Stimulated activated CD8-positive, alpha-beta memory T cell treated with anti-CD3 and anti-CD28 coated beads, Interleukin-4, amount 100 ng/mL, for 48 hours (primary cell): Measurements from ENCODE around the gene ZDHHC12.

ENCODE experiments used
- DNase-seq: peaks from one replicate; pipeline ENCODE4 v3.0.0-alpha.2; 2020

ZDHHC12 gene, protein sequence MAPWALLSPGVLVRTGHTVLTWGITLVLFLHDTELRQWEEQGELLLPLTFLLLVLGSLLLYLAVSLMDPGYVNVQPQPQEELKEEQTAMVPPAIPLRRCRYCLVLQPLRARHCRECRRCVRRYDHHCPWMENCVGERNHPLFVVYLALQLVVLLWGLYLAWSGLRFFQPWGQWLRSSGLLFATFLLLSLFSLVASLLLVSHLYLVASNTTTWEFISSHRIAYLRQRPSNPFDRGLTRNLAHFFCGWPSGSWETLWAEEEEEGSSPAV

DNA sequence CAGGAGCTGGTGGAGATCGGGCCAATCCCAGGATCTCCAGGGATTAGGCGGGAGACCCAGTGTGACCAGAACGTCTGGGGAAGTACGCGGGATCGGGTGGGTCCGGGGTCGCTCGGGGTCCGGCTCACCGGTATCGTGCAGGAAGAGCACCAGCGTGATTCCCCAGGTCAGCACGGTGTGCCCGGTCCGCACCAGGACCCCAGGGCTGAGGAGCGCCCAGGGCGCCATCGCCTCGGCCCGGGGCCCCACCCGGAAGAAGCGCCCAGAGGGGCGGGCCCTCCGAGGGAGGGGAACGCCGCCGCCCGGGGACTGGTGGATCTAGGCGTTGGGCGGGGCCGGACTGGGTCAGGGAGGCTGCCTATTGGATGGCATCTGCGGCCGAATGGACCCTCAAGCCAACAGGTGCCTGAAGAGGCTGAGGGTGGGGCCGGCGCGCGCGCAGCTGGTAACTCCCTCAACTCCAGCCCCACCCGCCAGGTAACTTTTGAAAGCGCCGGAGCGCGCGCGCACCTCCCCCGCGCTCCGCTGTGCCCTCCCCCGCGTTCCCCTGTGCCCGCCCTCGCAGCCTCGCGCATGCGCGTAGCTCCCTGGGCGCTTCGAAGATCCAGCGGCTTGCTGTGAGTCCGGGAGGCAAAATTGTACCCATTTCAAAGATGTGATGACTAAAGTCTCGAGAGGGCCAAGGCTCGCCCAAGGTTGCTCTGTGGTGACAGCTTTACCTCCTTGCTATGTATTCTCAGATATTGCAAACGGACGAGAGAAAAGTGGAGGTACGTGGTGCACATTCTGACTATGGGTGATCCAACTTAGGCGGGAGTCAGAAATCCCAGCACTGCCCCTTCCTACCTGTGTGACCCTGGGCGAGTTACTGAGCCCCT, at the start of gene ZDHHC12:
Gene ZDHHC12, minus strand, starts transcription at position 262 of the 878 bp plus-strand sequence. Its CDS starts 34 bp downstream, at position 228.
- DNase-seq: peak; percentile 99

DNA sequence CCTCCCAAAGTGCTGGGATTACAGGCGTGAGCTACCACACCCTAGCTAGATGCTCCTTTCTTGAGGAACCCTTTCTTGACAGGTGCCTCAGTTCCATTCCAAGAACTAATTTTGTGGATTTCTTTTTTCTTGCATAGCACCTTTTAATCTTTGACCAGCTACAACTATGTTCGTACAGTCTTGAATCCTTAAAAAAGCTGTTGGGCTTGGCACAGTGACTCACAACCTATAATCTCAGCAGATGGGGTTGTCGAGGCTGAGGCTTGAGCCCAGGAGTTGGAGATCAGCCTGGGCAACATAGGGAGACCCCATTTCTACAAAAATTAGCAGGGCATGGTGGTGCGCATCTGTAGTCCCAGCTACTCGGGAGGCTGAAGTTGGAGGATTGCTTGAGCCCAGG, 49.1 kb upstream of the ZDHHC12 start:
- DNase-seq: no peak

DNA sequence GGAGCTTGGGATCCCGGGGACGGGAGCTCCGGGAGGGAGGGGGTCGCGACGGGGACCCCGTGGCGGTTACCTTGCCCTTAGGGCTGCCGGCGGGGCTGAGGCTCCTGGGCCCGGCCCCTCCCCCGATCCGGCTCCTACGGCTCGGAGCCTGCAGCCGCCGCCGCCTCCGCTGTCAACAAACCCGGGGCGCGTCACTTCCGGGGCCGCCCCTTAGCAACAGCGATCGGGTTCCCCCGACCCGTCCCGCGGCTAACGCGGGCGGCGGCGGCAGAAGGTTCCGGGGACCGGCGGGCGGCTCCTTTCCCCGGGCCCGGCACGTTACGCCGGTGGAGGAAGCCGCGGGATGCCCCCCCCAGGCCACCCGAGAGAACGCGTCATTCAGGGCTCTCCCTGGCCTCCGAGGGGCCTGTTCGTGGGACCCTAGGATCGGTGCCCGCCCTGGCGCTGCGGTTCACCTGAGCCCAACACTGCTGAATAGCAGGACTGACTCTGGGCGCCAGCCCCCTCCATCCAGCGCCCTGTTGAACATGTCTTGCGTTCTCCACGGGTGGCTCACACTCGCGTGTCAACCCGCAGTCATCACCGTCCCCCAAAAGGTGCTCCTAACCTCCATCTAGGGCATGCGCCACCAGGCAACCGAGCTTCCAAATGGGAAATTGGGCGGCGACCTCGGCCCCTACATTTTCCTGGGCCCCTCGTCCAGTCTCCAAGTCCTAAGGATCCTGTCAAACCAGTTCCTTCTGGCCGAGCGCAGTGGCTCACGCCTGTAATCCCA, 48.0 kb upstream of the ZDHHC12 start, which contains the start of gene ZER1:
Gene ZER1, minus strand, starts transcription at position 183 of the 775 bp plus-strand sequence. CDS start 16,362 bp downstream, outside the sequence.
- peak; percentile 97 for DNase-seq

DNA sequence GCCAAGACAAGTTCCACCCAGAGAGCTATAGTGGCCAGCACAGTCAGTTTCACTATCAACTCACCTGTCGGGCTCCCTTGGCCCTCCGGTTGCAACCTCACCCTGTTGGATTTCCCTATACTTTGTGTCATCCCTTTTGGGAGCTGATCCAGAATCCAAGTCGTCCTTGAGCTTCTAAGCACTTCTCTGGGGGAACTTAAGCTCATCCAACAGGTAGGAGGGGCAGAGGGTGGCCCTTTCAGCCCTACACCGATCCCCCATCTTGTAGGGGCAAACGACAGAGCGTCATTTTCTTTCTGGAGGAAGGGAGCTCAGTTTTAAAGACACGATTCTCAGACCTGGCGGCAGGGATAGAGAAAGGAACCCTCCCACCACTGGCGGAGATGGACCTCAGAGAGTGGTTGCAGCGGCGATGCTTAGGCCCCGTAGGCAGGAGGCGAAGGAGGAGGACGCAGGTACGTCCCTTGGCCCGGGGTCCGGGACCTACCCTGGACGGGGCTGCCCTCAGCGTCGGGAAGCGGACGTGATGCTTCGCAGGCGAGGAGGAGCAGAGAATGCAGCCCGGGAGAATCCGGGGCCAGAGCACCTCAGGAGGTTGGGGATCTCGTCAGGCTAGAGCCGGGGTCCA, 47.3 kb upstream of the ZDHHC12 start:
- DNase-seq: peak; percentile 49

DNA sequence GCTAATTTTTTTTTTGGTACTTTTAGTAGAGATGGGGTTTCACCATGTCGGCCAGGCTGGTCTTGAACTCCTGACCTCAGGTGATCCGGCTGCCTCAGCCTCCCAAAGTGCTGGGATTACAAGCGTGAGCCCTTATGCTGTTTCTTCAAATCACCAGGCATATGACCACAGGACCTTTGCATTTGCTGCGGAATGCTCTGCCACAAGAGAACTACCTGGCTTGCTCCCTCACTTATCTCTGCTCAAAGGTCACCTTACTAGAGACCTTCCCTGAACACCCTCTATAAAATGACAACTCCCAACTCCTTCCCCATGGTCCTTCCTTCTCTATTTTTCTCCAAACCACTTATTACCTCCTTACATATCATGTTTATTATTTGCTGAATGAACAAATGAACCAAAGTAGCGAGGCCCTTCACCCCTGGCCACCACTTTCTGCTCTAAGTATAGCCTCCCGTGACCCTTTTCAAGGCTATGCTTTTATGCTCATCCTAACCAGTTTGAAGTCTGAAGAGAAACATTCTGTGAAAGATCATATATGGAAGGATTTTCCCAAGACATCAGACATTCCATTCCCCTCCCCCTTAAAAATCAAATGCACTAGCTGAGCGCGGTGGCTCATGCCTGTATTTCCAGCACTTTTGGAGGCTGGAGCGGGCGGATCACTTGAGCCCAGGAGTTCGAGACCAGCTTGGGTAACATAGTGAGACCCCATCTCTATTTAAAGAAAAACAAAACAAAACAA, 46.5 kb upstream of the ZDHHC12 start:
- DNase-seq: no peak

DNA sequence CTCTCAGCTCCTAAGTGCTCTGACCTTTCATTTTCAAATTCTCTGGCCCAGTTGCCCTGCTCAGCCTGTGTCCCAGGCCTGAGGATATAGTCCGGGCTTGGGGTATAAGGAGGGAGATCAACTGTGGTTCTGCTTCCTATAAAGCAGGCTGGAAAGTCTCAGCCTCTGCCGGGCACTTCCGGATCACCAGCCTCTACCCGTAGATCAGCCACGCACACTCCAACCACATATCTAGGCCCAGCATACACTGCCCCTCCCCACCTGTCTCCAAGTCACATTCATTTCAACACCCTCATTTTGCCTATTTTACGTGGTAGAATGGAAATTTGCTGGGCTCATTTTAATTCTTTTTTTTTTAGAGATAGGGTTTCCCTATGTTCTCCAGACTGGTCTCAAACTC, 44.7 kb upstream of the ZDHHC12 start:
- DNase-seq: no peak

DNA sequence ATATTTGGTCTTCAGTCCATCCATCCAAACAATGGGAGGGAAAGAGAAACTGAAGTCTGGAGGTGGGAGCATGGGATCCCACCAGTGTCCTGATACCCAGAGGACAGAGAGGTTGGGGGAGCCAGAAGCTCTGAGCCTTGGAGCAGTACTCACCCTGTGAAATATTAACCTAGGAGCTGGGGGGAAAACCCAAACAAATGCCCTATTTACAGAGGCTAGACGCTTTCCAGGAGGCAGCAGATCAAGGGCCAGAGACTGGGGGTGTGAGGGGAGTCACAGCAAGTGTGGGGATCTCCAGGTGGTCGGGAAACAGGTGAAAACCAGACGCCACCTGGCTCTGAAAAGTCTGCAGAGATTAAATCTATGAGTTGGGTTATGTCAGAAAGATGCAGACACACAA, 41.6 kb upstream of the ZDHHC12 start:
- no peak for DNase-seq

DNA sequence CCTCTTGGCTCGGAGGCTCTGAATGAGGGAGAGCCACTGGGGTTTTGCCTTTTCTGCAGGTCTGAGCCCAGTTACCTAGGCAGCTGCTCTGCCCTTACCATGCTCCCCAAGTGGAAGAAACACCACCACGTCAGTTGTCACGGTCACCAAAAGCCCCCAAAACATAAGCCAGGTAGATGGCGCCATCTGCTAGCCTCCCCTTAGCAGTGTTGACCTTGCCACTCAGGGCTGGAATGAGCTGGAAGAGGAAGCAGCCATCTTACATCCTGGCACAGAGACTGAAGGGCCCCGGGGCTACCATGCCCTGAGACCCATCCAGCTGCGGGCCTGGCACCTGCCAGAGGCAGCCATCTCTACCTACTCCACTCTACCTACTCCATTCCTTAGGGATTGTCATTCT, 40.4 kb upstream of the ZDHHC12 start:
- DNase-seq: no peak

DNA sequence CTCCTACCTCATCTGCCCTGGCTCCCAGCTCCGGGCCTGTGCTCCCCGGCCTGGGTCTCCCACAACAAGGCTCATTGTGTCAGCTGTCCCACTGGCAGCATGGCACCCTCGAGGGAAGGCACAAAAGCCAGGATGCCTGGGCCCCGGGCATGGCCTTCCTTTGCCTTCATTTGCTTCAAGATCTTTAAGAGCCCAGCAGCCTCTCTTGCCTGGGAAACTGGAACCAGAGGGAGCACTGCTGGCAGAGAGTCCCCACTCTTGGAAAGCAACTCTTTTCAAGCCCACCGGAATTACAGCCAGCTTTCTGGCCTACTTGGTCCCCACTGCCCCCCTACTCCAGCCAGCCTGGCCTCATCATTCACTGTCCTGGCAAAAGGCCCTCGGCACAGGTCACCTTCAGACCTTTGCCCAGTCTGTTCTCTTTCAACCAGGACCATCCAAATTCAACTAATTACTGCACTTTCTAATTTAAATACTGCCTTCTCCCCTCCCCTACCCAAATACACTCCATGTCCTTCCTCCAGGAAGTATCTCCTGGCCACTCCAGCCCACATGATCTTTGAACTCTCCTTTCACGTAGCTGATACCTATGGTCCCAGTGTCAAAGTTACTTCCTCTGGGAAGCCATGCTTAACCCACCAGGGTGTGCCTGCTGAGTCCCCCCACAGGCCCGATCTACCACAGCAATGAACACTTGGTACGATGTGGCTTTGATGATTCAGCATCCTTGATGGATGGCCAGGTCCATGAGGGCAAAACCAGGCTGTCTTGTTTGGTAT, 38.9 kb upstream of the ZDHHC12 start:
- no peak for DNase-seq

DNA sequence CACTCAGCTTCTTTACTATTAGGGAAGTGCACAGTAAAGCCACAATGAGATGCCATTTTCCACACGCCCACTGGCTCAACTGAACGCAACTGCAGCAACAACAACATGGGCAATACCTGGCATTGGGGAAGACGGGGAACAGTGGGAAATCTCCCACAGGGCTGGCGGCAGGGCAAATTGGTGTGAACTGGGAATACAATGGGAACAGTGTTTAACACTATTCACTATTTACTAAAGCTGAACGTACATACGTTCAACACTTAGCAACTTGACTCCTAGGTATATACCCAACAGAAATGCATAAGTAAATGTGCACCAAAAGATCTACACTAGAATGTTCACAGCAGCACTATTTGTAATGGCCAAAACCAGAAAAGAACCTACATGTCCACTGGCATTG, 33.7 kb upstream of the ZDHHC12 start:
- no peak for DNase-seq

DNA sequence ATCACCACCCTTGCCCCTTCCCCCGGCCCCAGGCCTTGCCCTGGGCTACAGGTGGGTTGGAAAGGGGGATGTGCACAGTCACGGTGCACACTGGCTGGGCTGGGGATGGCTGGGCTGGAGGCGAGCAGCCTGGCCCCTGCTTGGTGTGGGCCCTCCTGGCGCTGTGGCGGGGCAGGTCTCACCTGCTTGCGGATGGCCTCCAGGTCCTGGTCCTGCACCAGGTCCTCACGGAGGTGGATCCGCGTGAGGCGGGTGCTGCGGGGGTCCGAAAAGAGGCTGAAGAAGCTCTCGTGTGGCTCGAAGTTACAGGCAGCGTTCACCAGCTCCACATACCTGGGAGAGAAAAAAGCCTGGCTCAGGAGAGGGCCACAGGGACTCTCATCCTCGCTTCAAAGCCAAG, 29.7 kb upstream of the ZDHHC12 start:
- no peak for DNase-seq

DNA sequence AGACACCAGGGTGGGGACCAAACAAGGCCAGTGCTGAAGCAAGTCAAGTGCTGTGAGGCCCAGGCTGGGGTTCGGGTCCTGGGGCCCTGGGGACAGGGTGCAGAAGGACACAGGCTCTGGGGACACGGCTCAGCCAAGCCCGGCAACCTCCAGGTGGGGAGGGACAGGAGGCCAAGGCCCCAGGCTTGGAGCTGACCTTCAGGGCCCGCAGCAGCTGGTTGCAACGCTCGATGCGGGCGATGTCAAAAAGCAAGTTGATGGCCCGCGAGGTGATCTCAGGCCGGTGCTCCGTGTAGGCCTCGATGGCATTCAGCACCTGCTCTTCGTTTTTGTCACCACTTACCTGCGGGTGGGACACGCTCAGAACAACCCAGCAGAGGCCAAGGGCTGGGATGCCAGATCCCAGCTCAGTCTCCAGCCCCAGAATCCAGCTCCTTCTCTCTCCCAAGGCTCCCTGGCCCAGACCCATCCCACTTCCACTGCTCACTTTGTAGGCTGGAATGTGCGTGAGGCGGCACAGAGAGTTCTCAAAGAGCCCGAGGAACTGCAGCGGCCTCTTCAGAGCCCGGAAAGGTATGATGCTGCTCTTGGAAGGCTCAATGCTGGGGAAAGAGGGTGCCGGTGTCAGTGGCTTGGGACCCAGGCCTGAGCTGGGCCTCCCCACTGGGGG, 27.1 kb upstream of the ZDHHC12 start:
- no peak for DNase-seq

DNA sequence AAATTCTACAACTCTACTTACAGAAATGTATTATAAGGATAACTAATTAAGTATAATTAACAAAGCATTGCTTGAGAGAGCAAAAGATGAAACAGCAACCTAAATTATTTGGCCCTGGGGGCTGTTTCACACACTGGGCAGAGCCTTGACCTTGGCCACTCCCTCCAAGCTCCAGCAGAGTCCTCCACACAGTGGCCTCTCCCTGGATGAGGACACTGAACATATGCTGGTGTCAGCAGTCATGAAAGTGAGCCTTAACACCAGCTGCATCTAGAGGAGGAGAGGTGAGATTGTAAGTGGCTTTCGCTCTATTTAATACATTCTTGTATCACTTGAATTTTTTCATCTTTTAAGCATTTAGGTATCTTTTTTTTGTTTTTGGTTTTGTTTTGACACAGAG, 23.3 kb upstream of the ZDHHC12 start:
- DNase-seq: no peak

DNA sequence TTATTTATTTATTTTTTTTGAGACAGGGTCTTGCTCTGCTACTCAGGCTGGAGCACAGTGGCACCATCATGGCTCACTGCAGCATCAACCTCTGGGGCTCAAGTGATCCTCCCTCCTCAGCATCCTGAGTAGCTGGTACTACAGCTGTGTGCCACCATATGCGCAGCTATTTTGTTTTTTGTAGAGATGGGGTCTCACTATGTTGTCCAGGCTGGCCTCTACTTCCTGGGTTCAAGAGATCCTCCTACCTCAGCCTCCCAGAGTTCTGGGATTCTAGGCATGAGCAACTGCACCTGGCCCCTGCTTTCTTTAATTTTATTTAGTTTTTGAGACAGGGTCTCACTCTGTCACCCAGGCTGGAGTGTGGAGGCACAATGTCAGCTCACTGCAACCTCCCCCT, 19.5 kb upstream of the ZDHHC12 start:
- no peak for DNase-seq

DNA sequence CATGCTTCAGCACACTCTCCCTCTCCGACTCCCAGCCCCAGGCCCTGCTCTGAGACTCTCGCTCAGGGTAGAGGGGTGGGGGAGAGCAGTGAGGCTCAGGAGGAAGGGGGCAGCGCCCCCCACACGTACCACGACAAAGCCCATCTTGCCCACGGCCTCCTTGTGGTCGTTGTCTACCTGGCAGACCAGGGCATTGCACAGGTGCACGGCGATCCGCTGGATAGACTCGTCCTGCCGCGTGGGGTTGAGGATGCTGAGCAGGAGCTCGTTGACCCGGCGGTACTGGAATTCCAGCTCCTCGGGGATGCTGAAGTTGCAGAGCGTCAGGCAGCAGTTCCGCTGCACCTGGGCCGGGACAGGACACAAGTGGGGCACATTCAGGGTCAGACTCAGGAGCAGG, 18.5 kb upstream of the ZDHHC12 start:
- no peak for DNase-seq

DNA sequence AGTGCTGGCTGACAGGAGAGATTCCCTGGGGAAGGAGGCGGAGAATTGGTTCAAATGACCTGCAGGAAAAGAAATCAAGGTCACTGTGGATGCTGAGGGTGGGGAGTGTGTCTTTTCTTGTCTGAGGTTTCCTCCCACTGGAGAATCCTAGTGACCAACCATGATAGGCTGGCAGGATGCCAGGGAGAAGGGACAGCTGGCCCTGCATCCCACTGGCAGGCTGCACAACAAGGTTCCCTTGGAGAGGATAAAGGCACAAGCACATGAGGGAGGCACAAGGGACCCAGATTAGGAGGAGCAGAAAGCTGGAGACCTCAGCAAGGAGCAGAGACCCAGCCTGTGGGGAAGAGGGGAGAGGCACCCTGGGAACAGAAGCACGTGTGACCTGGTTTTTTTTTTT, 11.4 kb upstream of the ZDHHC12 start:
- DNase-seq: no peak

DNA sequence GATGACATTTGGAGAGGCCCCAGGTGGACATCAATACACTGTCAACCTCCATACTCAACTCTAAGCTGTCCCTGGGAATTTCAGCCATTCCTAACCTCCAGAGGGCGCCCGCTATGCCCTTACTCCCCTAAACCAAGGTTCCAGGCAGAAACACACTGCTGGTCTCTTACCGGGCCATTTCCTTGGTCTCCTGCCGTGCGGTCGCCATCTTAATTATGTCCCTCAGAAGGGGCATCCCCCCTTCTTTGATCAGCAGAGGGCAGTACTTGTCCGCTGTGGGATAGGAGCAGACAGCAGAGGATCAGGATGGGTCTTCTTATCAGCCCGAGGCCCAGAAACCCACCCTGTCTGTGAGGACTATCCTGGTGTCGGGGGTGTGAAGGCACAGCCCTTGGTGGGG, 9.3 kb upstream of the ZDHHC12 start:
- DNase-seq: peak; percentile 36

DNA sequence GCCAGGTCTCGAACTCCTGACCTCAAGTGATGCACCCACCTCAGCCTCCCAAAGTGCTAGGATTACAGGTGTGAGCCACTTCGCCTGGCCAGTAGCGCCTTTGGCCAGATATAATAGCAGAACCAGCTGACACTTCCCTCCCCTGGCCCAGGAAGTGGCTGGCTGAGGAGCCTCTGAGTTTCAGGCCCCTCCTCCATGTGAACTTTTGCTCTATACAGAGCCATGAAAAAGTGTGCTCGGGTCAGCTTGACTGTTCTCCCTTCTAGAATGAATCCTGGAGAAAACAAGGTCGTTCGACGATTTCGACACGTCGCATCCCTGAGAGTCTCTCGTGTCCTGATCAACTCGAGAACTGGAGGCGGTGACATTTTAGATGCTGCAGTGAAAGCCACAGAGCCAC, 8.6 kb upstream of the ZDHHC12 start:
- DNase-seq: no peak

DNA sequence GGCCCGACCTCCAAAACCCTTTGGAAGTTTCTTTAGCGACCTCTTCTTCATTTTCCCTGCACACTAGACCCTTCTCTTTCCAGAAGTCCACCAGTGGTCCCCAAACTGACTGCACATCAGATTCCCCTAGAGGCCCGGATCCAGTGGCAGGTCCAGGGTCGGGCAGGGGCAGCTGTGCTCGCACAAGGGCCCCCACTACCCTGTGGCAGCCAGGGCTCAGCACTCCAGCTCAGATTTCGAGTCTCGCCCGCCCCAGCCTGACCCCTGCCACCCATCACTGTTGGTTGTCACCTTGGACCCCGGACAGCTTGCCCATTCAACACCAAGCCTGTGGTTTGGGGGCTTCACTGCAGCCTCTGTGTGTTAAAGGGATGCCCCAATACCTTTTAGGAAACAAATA, 7.8 kb upstream of the ZDHHC12 start:
- DNase-seq: no peak

DNA sequence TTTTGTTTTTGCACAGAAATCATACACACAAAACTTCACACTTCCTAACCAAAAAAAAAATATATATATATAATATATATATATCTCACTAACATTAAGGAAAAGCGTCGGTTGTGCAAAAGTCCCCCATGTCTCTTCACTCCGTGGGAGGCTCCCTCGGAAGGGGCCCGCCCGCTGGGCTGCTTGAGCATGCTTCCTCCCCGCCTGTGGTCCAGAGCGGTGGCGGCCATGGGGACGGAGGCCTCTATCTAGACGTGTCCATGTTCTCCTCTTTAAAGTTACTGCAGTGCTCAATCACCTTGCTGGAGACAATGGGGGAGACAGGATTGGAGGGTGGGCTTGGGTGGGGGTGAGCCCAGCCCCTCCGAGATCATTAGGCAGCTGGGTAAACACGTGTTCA, 7.2 kb upstream of the ZDHHC12 start:
- DNase-seq: no peak
